Retinal pigment epithelial cell (primary cell): Measurements from ENCODE around the gene TMEM108.

Source experiments
- DNase-seq: peaks from one replicate; pipeline ENCODE4 v3.0.0-alpha.2; 2010; ENCODE audit warnings: low read depth
- H3K4me3 ChIP-seq: 2 replicates; pipeline ENCODE4 v1.5.1; 2011; ENCODE audit warnings: mild to moderate bottlenecking, low read length, control low read depth, moderate library complexity
- CTCF ChIP-seq: conservative IDR thresholded peaks from 2 replicates; pipeline ENCODE4 v1.5.1; 2011; ENCODE audit warnings: low read depth, low read length, control low read depth, inconsistent platforms

Gene TMEM108

GRCh38 chr3:133054586-133054985 lies 16.4 kb downstream of the TMEM108 start:
- DNase-seq: no peak
- no peak for TF ChIP-seq CTCF
- no peak overlapping the region for H3K4me3 ChIP-seq

- DNase-seq: no peak
- no peak for TF ChIP-seq CTCF
- no peak overlapping the region for H3K4me3 ChIP-seq
Observed at GRCh38 chr3:133055339-133055738, 17.1 kb downstream of the TMEM108 start.

GRCh38 chr3:133058243-133058642 lies 20.1 kb downstream of the TMEM108 start:
- DNase-seq: no peak
- no peak for TF ChIP-seq CTCF
- H3K4me3 ChIP-seq: no peak overlapping the region

GRCh38 chr3:133058831-133059230 lies 20.6 kb downstream of the TMEM108 start:
- DNase-seq: no peak
- no peak overlapping the region for H3K4me3 ChIP-seq
- TF ChIP-seq CTCF: no peak

- no peak for DNase-seq
- no peak overlapping the region for H3K4me3 ChIP-seq
- TF ChIP-seq CTCF: no peak
Observed at GRCh38 chr3:133065193-133065961, 27.2 kb downstream of the TMEM108 start.

GRCh38 chr3:133066026-133066425 lies 27.8 kb downstream of the TMEM108 start:
- TF ChIP-seq CTCF: no peak
- DNase-seq: no peak
- no peak overlapping the region for H3K4me3 ChIP-seq

- no peak for TF ChIP-seq CTCF
- H3K4me3 ChIP-seq: no peak overlapping the region
- DNase-seq: no peak
Observed at GRCh38 chr3:133069556-133070286, 31.5 kb downstream of the TMEM108 start.
